ENCODE results near the gene NRG4. TPM values are rescaled to one million over a fixed set of nuclear protein-coding genes. Genes with fewer than 3 reads are reported as not detected.

Gene NRG4
- total and polyA plus RNA-seq, 2 donors (not counting 3 experiments of a cell fraction or from before 2014, with no cell fraction given), result not detected

- H3K4me1 ChIP-seq (ENCODE audit: control insufficient read depth, extremely low read depth, insufficient read depth, low read length), result peaks cover 13% of the 10 kb centered on the region
- peaks cover 5 to 8% of the 10 kb centered on the region in 2 experiments for H3K36me3 ChIP-seq (ENCODE audit: control insufficient read depth in 2 of 2, extremely low read depth in 1 of 2, insufficient read depth in 2 of 2, low read length in 2 of 2)
- no peaks in the 10 kb centered on the region for H3K9me1 ChIP-seq (replicated peaks; ENCODE audit: control insufficient read depth, extremely low read depth, insufficient read depth, low read length)
- CTCF ChIA-PET, result interaction anchor here (0.6 to 3.1 kb wide), 7 partner anchors 11 to 243 kb away, joined by 3 to 16 read pairs (median 4); no protein-coding TSS in a partner anchor
- intact Hi-C loops (cut with micrococcal nuclease), result loop anchor here (10.0 kb wide), 1 partner anchor 216 kb away; no protein-coding TSS in a partner anchor
- H3K79me2 ChIP-seq (ENCODE audit: control insufficient read depth, insufficient read depth, low read length), result peaks cover 29% of the 10 kb centered on the region
- H3K4me2 ChIP-seq (ENCODE audit: insufficient read depth, low read length), result no peak overlapping the region
- dilution Hi-C loops (cut with MboI; ENCODE audit: extremely low pct_ligation_motif_present, low sequenced_read_pairs), result no loop called here
- no peak overlapping the region for H3K27ac ChIP-seq (ENCODE audit: insufficient read depth, low read depth, low read length)
- no peaks in the 10 kb centered on the region for H4K20me1 ChIP-seq (replicated peaks; ENCODE audit: control insufficient read depth, extremely low read depth, insufficient read depth, low read length)
- TF ChIP-seq POLR2AphosphoS5 (IDR thresholded peaks at IDR 0.05; ENCODE audit: insufficient read depth, low read depth, low read length), result no peak
- no peak for TF ChIP-seq MYC (IDR thresholded peaks at IDR 0.05; ENCODE audit: low read depth, low read length)
- TF ChIP-seq POLR2A (IDR thresholded peaks at IDR 0.05; ENCODE audit: low read depth, low read length), result no peak
- TF ChIP-seq, protein P1, sequence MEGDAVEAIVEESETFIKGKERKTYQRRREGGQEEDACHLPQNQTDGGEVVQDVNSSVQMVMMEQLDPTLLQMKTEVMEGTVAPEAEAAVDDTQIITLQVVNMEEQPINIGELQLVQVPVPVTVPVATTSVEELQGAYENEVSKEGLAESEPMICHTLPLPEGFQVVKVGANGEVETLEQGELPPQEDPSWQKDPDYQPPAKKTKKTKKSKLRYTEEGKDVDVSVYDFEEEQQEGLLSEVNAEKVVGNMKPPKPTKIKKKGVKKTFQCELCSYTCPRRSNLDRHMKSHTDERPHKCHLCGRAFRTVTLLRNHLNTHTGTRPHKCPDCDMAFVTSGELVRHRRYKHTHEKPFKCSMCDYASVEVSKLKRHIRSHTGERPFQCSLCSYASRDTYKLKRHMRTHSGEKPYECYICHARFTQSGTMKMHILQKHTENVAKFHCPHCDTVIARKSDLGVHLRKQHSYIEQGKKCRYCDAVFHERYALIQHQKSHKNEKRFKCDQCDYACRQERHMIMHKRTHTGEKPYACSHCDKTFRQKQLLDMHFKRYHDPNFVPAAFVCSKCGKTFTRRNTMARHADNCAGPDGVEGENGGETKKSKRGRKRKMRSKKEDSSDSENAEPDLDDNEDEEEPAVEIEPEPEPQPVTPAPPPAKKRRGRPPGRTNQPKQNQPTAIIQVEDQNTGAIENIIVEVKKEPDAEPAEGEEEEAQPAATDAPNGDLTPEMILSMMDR (IDR thresholded peaks at IDR 0.05; ENCODE audit: extremely low read depth in 1 of 2, insufficient read depth in 1 of 2, low read depth in 1 of 2, low read length in 2 of 2), result no peak
- FAIRE-seq (no peak), DNase-seq (ENCODE audit: low read depth, low spot score) (no peak)
- no TSS peak for BruUV-seq (replicated peaks)
- H3K4me3 ChIP-seq (replicated peaks in 1 of 3; ENCODE audit: insufficient read depth in 1 of 3, low read depth in 1 of 3, low read length in 3 of 3), result no peak overlapping the region
- no peak overlapping the region for H2AFZ ChIP-seq (ENCODE audit: low read depth, low read length)
- no peak overlapping the region for H3K9ac ChIP-seq (replicated peaks; ENCODE audit: extremely low read depth, insufficient read depth, low read length)
- H3K9me3 ChIP-seq (replicated peaks; ENCODE audit: control insufficient read depth, insufficient read depth, low read length), result no peaks in the 10 kb centered on the region
- no peaks in the 10 kb centered on the region for H3K27me3 ChIP-seq (ENCODE audit: control insufficient read depth in 2 of 2, insufficient read depth in 2 of 2, low read length in 2 of 2)
- POLR2A ChIA-PET, result no interaction called here
Observed at GRCh38 chr15:75928680-75929608, 83.3 kb downstream of the NRG4 start.
